ENCODE data around the gene ZNF532.
"Not testable (repeated sequence)": the region's sequence is repeated elsewhere in the genome, so short reads cannot be mapped to it uniquely, and the experiment has no call there.

The ZNF532 gene

DNA sequence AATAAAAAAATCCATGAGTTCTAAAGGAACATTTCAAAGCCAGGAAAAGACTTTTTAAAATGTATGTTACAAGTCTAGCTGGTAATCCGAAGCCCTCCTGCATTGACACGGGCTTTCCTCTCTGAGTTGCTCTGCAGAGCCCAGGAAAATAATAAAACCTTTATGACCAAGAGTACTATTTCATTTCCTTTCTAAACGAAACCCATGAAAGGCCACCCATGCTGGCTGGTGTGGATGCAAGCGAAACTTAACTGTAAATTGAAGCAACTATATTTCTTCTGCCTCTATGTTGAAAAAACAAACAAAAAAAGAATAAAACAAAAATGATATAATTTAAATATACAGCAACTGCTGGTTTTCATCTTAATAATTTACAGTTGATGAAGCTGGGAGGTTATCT lies 41.3 kb upstream of the ZNF532 start:
- Histone ChIP-seq H3K27me3 (ENCODE audit: insufficient read depth, low read length) (no peaks in the 10 kb centered on the region), H2BK12ac (ENCODE audit: low read length) (no peak overlapping the region), H3K4me2 (ENCODE audit: low read length) (no peak overlapping the region), H4K12ac (ENCODE audit: low read depth, low read length) (no peak overlapping the region), H3K18ac (ENCODE audit: low read length) (no peak overlapping the region), H2BK120ac (ENCODE audit: insufficient read depth, low read length, poor library complexity) (no peak overlapping the region), H3K14ac (ENCODE audit: low read length) (no peak overlapping the region), H2AK5ac (ENCODE audit: low read length) (no peak overlapping the region), H3K4ac (ENCODE audit: low read depth, low read length) (no peak overlapping the region), H2BK5ac (ENCODE audit: low read depth, low read length, poor library complexity) (no peak overlapping the region), H3K36me3 (ENCODE audit: control insufficient read depth in 1 of 2, insufficient read depth in 2 of 2, low read length in 2 of 2) (no peaks in the 10 kb centered on the region), H3K79me1 (ENCODE audit: low read length) (peaks cover 7% of the 10 kb centered on the region), H3K4me3 (ENCODE audit: low read depth, low read length) (no peak overlapping the region), H3K23ac (ENCODE audit: low read length) (no peak overlapping the region), H3K79me2 (ENCODE audit: control insufficient read depth, insufficient read depth, low read length, poor library complexity) (peaks cover 1% of the 10 kb centered on the region), H2AFZ (ENCODE audit: insufficient read depth, low read length, poor library complexity) (no peak overlapping the region), H3K4me1 (ENCODE audit: control insufficient read depth in 1 of 2, insufficient read depth in 2 of 2, low read length in 2 of 2) (peaks cover 2 to 5% of the 10 kb centered on the region in 2 experiments), H3K27ac (ENCODE audit: low read depth, low read length) (no peak overlapping the region), H3K9ac (ENCODE audit: low read length) (no peak overlapping the region), H4K91ac (ENCODE audit: low read depth, low read length) (no peak overlapping the region), H4K8ac (ENCODE audit: low read depth, low read length) (no peak overlapping the region), H3K9me3 (ENCODE audit: insufficient read depth, low read depth, low read length) (no peaks in the 10 kb centered on the region)
- WGBS (ENCODE audit: extremely low coverage, insufficient coverage, insufficient read length), result no CpG with 5 or more reads among the region's 4 CpGs
- DNase-seq, result no peak

DNA sequence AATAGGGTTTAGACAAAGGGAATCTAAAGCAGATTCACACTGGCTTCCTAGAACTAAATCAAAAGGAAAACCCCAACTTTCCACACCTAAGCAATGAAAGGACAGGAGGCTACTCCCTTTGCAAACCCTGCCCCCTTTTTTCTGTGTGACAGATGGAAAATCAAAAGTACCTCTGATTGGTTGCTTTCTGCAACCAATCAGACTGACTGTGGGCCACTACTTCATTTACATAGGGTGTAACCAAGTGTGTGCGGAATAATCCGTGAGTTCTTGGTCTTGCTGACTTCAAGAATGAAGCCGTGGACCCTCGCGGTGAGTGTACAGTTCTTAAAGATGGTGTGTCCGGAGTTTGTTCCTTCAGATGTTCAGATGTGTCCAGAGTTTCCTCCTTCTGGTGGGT lies 37.8 kb upstream of the ZNF532 start:
- H3K36me3 ChIP-seq (ENCODE audit: control insufficient read depth in 1 of 2, insufficient read depth in 2 of 2, low read length in 2 of 2); H3K18ac ChIP-seq (ENCODE audit: low read length); H3K4me1 ChIP-seq (ENCODE audit: control insufficient read depth in 1 of 2, insufficient read depth in 2 of 2, low read length in 2 of 2); H4K12ac ChIP-seq (ENCODE audit: low read depth, low read length); H3K9me3 ChIP-seq (ENCODE audit: insufficient read depth, low read depth, low read length); H3K4me2 ChIP-seq (ENCODE audit: low read length); H3K4me3 ChIP-seq (ENCODE audit: low read depth, low read length); H3K27me3 ChIP-seq (ENCODE audit: insufficient read depth, low read length); H3K14ac ChIP-seq (ENCODE audit: low read length); H3K23ac ChIP-seq (ENCODE audit: low read length); DNase-seq; H3K4ac ChIP-seq (ENCODE audit: low read depth, low read length); H3K79me1 ChIP-seq (ENCODE audit: low read length); H2BK5ac ChIP-seq (ENCODE audit: low read depth, low read length, poor library complexity); H3K79me2 ChIP-seq (ENCODE audit: control insufficient read depth, insufficient read depth, low read length, poor library complexity); H2BK12ac ChIP-seq (ENCODE audit: low read length); H2AFZ ChIP-seq (ENCODE audit: insufficient read depth, low read length, poor library complexity); H3K9ac ChIP-seq (ENCODE audit: low read length); H2BK120ac ChIP-seq (ENCODE audit: insufficient read depth, low read length, poor library complexity); H3K27ac ChIP-seq (ENCODE audit: low read depth, low read length); H2AK5ac ChIP-seq (ENCODE audit: low read length): not testable (repeated sequence)
- peak overlapping the region; percentile 2 for H4K8ac ChIP-seq (ENCODE audit: low read depth, low read length)
- peak overlapping the region; percentile 16 for H4K91ac ChIP-seq (ENCODE audit: low read depth, low read length)
- no CpG with 5 or more reads among the region's 6 CpGs for WGBS (ENCODE audit: extremely low coverage, insufficient coverage, insufficient read length)

DNA sequence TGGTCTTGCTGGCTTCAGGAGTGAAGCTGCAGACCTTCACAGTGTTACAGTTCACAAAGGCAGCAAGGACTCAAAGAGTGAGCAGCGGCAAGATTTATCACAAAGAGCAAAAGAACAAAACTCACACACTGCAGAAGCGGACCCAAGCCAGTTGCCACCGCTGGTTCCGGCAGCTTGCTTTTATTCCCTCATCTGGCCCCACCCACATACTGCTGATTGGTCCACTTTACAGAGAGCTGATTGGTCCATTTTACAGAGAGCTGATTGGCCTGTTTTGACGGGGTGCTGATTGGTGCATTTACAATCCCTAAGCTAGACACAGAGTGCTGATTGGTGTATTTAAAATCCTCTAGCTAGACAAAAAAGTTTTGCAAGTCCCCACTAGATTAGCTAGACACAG lies 37.2 kb upstream of the ZNF532 start:
- no CpG with 5 or more reads among the region's 5 CpGs for WGBS (ENCODE audit: extremely low coverage, insufficient coverage, insufficient read length)

DNA sequence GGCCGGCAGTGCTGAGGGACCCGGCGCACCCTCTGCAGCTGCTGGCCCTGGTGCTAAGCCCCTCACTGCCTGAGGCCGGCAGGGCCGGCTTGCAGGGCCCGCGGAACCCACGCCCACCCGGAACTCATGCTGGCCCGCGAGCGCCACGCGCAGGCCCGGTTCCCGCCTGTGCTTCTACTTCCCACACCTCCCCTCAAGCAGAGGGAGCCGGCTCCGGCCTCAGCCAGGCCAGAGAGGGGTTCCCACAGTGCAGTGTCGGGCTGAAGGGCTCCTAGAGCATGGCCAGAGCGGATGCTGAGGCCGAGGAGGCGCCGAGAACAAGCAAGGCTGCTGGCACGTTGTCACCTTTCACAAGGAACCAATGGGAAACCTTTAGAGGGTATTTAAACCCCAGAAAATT lies 36.8 kb upstream of the ZNF532 start:
- H2AFZ ChIP-seq (ENCODE audit: insufficient read depth, low read length, poor library complexity), result no peak overlapping the region
- peaks cover 10% of the 10 kb centered on the region for H3K79me1 ChIP-seq (ENCODE audit: low read length)
- no peak overlapping the region for H3K23ac ChIP-seq (ENCODE audit: low read length)
- H3K14ac ChIP-seq (ENCODE audit: low read length), result no peak overlapping the region
- peaks cover 2 to 5% of the 10 kb centered on the region in 2 experiments for H3K4me1 ChIP-seq (ENCODE audit: control insufficient read depth in 1 of 2, insufficient read depth in 2 of 2, low read length in 2 of 2)
- H3K4me3 ChIP-seq (ENCODE audit: low read depth, low read length), result no peak overlapping the region
- WGBS (ENCODE audit: extremely low coverage, insufficient coverage, insufficient read length), result no CpG with 5 or more reads among the region's 24 CpGs
- no peak for DNase-seq
- no peaks in the 10 kb centered on the region for H3K27me3 ChIP-seq (ENCODE audit: insufficient read depth, low read length)
- H3K18ac ChIP-seq (ENCODE audit: low read length), result no peak overlapping the region
- H3K9ac ChIP-seq (ENCODE audit: low read length), result no peak overlapping the region
- peak overlapping the region; percentile 8 for H4K91ac ChIP-seq (ENCODE audit: low read depth, low read length)
- H2BK120ac ChIP-seq (ENCODE audit: insufficient read depth, low read length, poor library complexity), result no peak overlapping the region
- H3K27ac ChIP-seq (ENCODE audit: low read depth, low read length), result no peak overlapping the region
- H4K12ac ChIP-seq (ENCODE audit: low read depth, low read length), result no peak overlapping the region
- H2BK12ac ChIP-seq (ENCODE audit: low read length), result peak overlapping the region; percentile 5
- H2BK5ac ChIP-seq (ENCODE audit: low read depth, low read length, poor library complexity), result no peak overlapping the region
- H2AK5ac ChIP-seq (ENCODE audit: low read length), result no peak overlapping the region
- H3K36me3 ChIP-seq (ENCODE audit: control insufficient read depth in 1 of 2, insufficient read depth in 2 of 2, low read length in 2 of 2), result no peaks in the 10 kb centered on the region
- H4K8ac ChIP-seq (ENCODE audit: low read depth, low read length), result no peak overlapping the region
- no peak overlapping the region for H3K4me2 ChIP-seq (ENCODE audit: low read length)
- H3K4ac ChIP-seq (ENCODE audit: low read depth, low read length), result no peak overlapping the region
- peaks cover 2% of the 10 kb centered on the region for H3K79me2 ChIP-seq (ENCODE audit: control insufficient read depth, insufficient read depth, low read length, poor library complexity)
- H3K9me3 ChIP-seq (ENCODE audit: insufficient read depth, low read depth, low read length), result no peaks in the 10 kb centered on the region

More for the DNA sequence above, 37.2 kb upstream of the ZNF532 start:
- Histone ChIP-seq H3K79me2 (ENCODE audit: control insufficient read depth, insufficient read depth, low read length, poor library complexity) (peaks cover 2% of the 10 kb centered on the region), H2AK5ac (ENCODE audit: low read length) (no peak overlapping the region), H2BK12ac (ENCODE audit: low read length) (no peak overlapping the region), H3K23ac (ENCODE audit: low read length) (no peak overlapping the region), H4K8ac (ENCODE audit: low read depth, low read length) (peak overlapping the region; percentile 2), H3K18ac (ENCODE audit: low read length) (no peak overlapping the region), H2BK120ac (ENCODE audit: insufficient read depth, low read length, poor library complexity) (no peak overlapping the region), H3K36me3 (ENCODE audit: control insufficient read depth in 1 of 2, insufficient read depth in 2 of 2, low read length in 2 of 2) (no peaks in the 10 kb centered on the region), H3K4ac (ENCODE audit: low read depth, low read length) (no peak overlapping the region), H3K4me2 (ENCODE audit: low read length) (no peak overlapping the region), H3K79me1 (ENCODE audit: low read length) (peaks cover 9% of the 10 kb centered on the region), H4K91ac (ENCODE audit: low read depth, low read length) (peak overlapping the region; percentile 16), H2BK5ac (ENCODE audit: low read depth, low read length, poor library complexity) (no peak overlapping the region), H4K12ac (ENCODE audit: low read depth, low read length) (no peak overlapping the region), H3K27me3 (ENCODE audit: insufficient read depth, low read length) (no peaks in the 10 kb centered on the region), H3K14ac (ENCODE audit: low read length) (no peak overlapping the region), H3K9ac (ENCODE audit: low read length) (no peak overlapping the region), H3K27ac (ENCODE audit: low read depth, low read length) (no peak overlapping the region), H3K4me3 (ENCODE audit: low read depth, low read length) (no peak overlapping the region), H2AFZ (ENCODE audit: insufficient read depth, low read length, poor library complexity) (no peak overlapping the region), H3K4me1 (ENCODE audit: control insufficient read depth in 1 of 2, insufficient read depth in 2 of 2, low read length in 2 of 2) (peaks cover 2 to 5% of the 10 kb centered on the region in 2 experiments), H3K9me3 (ENCODE audit: insufficient read depth, low read depth, low read length) (no peaks in the 10 kb centered on the region)
- no peak for DNase-seq
